ENCODE results near the gene FARS2. TPM values are rescaled to one million over a fixed set of nuclear protein-coding genes. Genes with fewer than 3 reads are reported as not detected.

Gene FARS2
- total RNA-seq, 2 experiments from 2014 or later: 18.4 to 20.0 TPM

GRCh38 chr6:5707281-5708045 is 446.1 kb downstream of the FARS2 start:
- no peak for DNase-seq
- no peak overlapping the region for H3K4me3 Mint-ChIP-seq
- H3K4me1 Mint-ChIP-seq: peaks cover 22% of the 10 kb centered on the region
- H3K9me3 Mint-ChIP-seq: peaks cover 3% of the 10 kb centered on the region
- H3K36me3 Mint-ChIP-seq: peaks cover 9% of the 10 kb centered on the region
- peak overlapping the region; percentile 58 for H3K27ac Mint-ChIP-seq
- no peaks in the 10 kb centered on the region for H3K27me3 Mint-ChIP-seq

DNA sequence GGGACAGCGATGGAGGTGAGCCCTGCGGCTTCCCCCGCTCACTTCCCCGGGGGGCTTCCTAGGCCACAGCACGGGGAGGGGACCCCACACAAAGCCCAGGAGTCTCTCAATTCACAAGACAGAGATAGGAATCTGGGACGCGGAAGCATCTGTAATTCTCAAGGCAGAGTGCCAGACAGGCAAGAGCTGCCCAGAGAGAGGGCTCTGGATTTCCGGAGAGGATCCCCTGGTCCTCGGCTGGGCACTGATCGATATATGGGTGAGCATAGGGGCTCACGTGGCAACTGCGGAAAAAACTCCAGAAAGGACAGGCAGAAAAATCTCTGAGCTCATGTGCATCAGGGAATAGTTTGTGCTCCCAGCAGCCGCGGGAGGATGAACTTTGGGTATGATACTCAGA is 449.2 kb downstream of the FARS2 start:
- Mint-ChIP-seq H3K36me3 (peaks cover 11% of the 10 kb centered on the region), H3K4me1 (peaks cover 16% of the 10 kb centered on the region), H3K27ac (no peak overlapping the region), H3K4me3 (no peak overlapping the region), H3K27me3 (no peaks in the 10 kb centered on the region), H3K9me3 (peaks cover 2% of the 10 kb centered on the region)
- DNase-seq: no peak

DNA sequence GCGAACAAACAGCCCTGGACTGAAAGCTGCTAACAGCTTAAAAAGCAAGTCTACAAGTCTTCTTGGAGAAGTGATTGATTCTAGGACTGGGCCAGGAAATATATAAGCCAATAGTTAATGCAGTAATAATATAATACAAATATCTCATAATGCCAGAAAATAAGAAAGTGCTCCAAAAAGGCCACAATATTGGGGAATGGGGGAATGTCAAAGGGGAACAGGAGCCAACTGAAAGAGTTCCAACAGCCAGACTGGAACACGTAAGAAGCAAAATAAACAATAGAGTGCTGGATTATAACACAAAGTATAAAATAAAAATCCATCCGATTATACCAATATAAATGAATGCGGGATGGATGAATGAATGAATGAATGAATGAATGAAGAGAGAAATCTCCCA is 449.6 kb downstream of the FARS2 start:
- Mint-ChIP-seq H3K9me3 (peaks cover 1% of the 10 kb centered on the region), H3K4me3 (no peak overlapping the region), H3K27me3 (no peaks in the 10 kb centered on the region), H3K36me3 (peaks cover 9% of the 10 kb centered on the region), H3K4me1 (peaks cover 12% of the 10 kb centered on the region), H3K27ac (no peak overlapping the region)
- DNase-seq: no peak

GRCh38 chr6:5712349-5713215 is 451.3 kb downstream of the FARS2 start:
- no peak for DNase-seq
- Mint-ChIP-seq H3K27ac (no peak overlapping the region), H3K9me3 (peaks cover 12% of the 10 kb centered on the region), H3K4me1 (no peaks in the 10 kb centered on the region), H3K4me3 (no peak overlapping the region), H3K27me3 (no peaks in the 10 kb centered on the region), H3K36me3 (peaks cover 19% of the 10 kb centered on the region)

- Mint-ChIP-seq H3K4me1 (no peaks in the 10 kb centered on the region), H3K36me3 (peaks cover 17% of the 10 kb centered on the region), H3K4me3 (no peak overlapping the region), H3K27me3 (no peaks in the 10 kb centered on the region), H3K27ac (no peak overlapping the region), H3K9me3 (peaks cover 12% of the 10 kb centered on the region)
- DNase-seq: no peak
Observed at GRCh38 chr6:5713519-5713918, 452.2 kb downstream of the FARS2 start.

GRCh38 chr6:5718231-5718947 is 457.1 kb downstream of the FARS2 start:
- Mint-ChIP-seq H3K4me3 (no peak overlapping the region), H3K4me1 (peaks cover 11% of the 10 kb centered on the region), H3K36me3 (peaks cover 17% of the 10 kb centered on the region), H3K27ac (no peak overlapping the region), H3K9me3 (peaks cover 12% of the 10 kb centered on the region), H3K27me3 (no peaks in the 10 kb centered on the region)
- no peak for DNase-seq

DNA sequence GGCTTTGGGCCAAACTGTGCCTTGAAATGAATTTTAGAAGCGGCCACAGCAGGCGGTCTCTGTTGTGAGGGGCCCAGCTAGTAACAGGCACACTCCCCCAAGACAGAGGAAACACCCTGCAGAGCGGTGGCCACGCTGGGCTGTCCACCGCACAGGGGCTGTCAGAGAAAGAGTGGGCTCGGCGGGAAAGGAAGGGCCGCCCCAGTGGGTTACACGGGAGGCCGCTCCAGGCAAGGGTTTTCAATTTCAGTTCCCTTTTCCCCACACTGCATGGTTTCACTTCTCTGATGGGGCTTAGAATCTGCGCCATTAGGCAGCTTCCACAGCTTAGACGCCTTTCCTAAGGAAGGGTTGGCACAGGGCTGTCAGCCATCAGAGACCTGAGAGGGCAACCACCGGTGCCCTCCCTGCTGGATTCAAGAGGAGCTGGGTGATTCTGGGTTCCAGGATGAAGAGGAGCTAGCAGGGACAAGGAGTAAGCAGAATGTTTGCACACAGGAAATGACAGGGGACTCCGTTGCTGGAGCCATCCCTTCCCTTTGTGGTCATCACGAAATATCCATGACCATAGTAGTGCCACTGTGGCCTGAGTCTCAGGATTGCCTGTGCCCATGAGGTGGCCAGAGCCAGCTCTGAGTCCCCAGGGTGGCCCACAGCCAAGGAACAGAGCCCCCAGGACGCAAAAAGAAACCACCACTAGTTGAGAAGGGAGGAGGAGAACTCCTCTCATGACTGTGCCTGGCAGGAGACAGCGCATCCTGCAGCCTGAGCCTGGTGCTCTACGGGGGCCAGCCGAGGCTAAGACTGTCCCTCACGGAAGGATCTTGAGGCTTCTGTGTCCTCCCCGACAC is 462.8 kb downstream of the FARS2 start:
- peak overlapping the region; percentile 89 for H3K27ac Mint-ChIP-seq
- peaks cover 24% of the 10 kb centered on the region for H3K4me1 Mint-ChIP-seq
- H3K4me3 Mint-ChIP-seq: peak overlapping the region; percentile 67
- no peaks in the 10 kb centered on the region for H3K27me3 Mint-ChIP-seq
- no peaks in the 10 kb centered on the region for H3K9me3 Mint-ChIP-seq
- H3K36me3 Mint-ChIP-seq: no peaks in the 10 kb centered on the region
- DNase-seq: peak; percentile 14

- peaks cover 22% of the 10 kb centered on the region for H3K4me1 Mint-ChIP-seq
- H3K9me3 Mint-ChIP-seq: no peaks in the 10 kb centered on the region
- no peak overlapping the region for H3K4me3 Mint-ChIP-seq
- H3K27ac Mint-ChIP-seq: peak overlapping the region; percentile 89
- H3K27me3 Mint-ChIP-seq: no peaks in the 10 kb centered on the region
- no peaks in the 10 kb centered on the region for H3K36me3 Mint-ChIP-seq
- no peak for DNase-seq
Observed at GRCh38 chr6:5724911-5725310, 463.6 kb downstream of the FARS2 start.

- no peak overlapping the region for H3K27ac Mint-ChIP-seq
- H3K9me3 Mint-ChIP-seq: no peaks in the 10 kb centered on the region
- H3K4me1 Mint-ChIP-seq: peaks cover 22% of the 10 kb centered on the region
- no peaks in the 10 kb centered on the region for H3K36me3 Mint-ChIP-seq
- no peak overlapping the region for H3K4me3 Mint-ChIP-seq
- DNase-seq: no peak
- H3K27me3 Mint-ChIP-seq: no peaks in the 10 kb centered on the region
Observed at GRCh38 chr6:5726976-5727718, 465.8 kb downstream of the FARS2 start.

DNA sequence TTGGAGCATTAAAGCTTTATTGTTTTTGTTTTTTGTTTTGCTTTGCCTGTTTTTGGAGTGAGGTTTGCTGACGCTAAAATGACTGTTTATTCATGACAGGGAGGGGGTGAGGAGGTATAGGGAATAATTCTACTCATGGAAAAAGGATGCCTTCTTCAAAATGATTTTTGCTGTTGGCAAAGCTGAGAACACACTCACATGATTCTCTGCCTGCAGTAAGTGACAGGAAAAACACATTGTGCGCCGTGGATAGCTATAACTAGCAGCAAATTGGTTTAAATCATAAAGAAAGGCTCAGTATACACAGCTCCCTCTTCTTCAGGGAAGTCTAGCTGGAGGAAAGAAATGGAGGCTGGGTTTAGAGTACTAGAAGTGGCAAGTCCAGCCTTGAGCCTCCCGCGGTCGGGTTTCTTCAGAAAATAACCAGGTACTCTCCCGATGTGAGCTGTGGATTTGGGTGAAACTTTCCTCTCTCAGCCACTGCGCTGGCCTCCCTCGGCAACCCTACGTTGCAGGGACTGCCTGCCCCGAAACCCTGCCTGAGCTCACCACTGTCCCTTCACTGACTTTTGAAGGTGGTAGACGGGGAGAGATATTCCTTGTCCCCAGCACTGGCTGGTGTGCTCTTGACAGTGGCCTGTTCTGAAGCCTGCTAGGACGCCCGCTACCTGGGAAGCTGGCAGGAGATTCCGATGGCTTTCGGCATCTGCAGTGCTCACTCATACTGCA is 467.2 kb downstream of the FARS2 start:
- H3K27ac Mint-ChIP-seq: no peak overlapping the region
- peaks cover 11% of the 10 kb centered on the region for H3K4me1 Mint-ChIP-seq
- no peaks in the 10 kb centered on the region for H3K9me3 Mint-ChIP-seq
- no peak for DNase-seq
- no peak overlapping the region for H3K4me3 Mint-ChIP-seq
- H3K36me3 Mint-ChIP-seq: peaks cover 3% of the 10 kb centered on the region
- H3K27me3 Mint-ChIP-seq: no peaks in the 10 kb centered on the region

- H3K27me3 Mint-ChIP-seq: no peaks in the 10 kb centered on the region
- H3K9me3 Mint-ChIP-seq: no peaks in the 10 kb centered on the region
- no peak overlapping the region for H3K4me3 Mint-ChIP-seq
- peaks cover 6% of the 10 kb centered on the region for H3K4me1 Mint-ChIP-seq
- peaks cover 3% of the 10 kb centered on the region for H3K36me3 Mint-ChIP-seq
- H3K27ac Mint-ChIP-seq: no peak overlapping the region
- DNase-seq: no peak
Observed at GRCh38 chr6:5729080-5729434, 467.7 kb downstream of the FARS2 start.

GRCh38 chr6:5729813-5730517 is 468.7 kb downstream of the FARS2 start:
- no peaks in the 10 kb centered on the region for H3K9me3 Mint-ChIP-seq
- no peaks in the 10 kb centered on the region for H3K27me3 Mint-ChIP-seq
- H3K27ac Mint-ChIP-seq: no peak overlapping the region
- DNase-seq: no peak
- peaks cover 1% of the 10 kb centered on the region for H3K4me1 Mint-ChIP-seq
- H3K36me3 Mint-ChIP-seq: peaks cover 3% of the 10 kb centered on the region
- H3K4me3 Mint-ChIP-seq: no peak overlapping the region

Measured in activated naive CD8-positive, alpha-beta T cell treated with anti-CD3 and anti-CD28 coated beads for 36 hours (primary cell).